Activated naive CD8-positive, alpha-beta T cell treated with anti-CD3 and anti-CD28 coated beads, Interleukin-2, amount 50 U/mL, for 24 hours (primary cell): ENCODE measurements around the gene CDC42BPB.

Experiments
- ATAC-seq: fragments of 150-1000 bp; cut with Tn5 transposase; one replicate; pipeline ENCODE4 v1.10.0; 2021
- DNase-seq: peaks from one replicate; pipeline ENCODE4 v3.0.0; 2021
- H3K27ac Mint-ChIP-seq: one replicate; pipeline ENCODE4 v1.8.0; 2021; ENCODE audit warnings: mild to moderate bottlenecking, mixed read lengths
- H3K27me3 Mint-ChIP-seq: one replicate; pipeline ENCODE4 v1.8.0; 2021; ENCODE audit warnings: mixed read lengths
- H3K36me3 Mint-ChIP-seq: one replicate; pipeline ENCODE4 v1.8.0; 2021; ENCODE audit warnings: low read depth, mixed read lengths
- H3K4me1 Mint-ChIP-seq: one replicate; pipeline ENCODE4 v1.8.0; 2021; ENCODE audit warnings: mixed read lengths
- H3K4me3 Mint-ChIP-seq: one replicate; pipeline ENCODE4 v1.8.0; 2021; ENCODE audit warnings: mild to moderate bottlenecking, moderate library complexity, mixed read lengths
- H3K9me3 Mint-ChIP-seq: one replicate; pipeline ENCODE4 v1.8.0; 2021; ENCODE audit warnings: mixed read lengths

The CDC42BPB gene

GRCh38 chr14:102914474-102915291, 142.7 kb downstream of the CDC42BPB start:
- ATAC-seq: no peak
- H3K9me3 Mint-ChIP-seq: no peaks in the 10 kb centered on the region
- peaks cover 3% of the 10 kb centered on the region for H3K4me1 Mint-ChIP-seq
- peaks cover 7% of the 10 kb centered on the region for H3K36me3 Mint-ChIP-seq
- no peak overlapping the region for H3K27ac Mint-ChIP-seq
- H3K4me3 Mint-ChIP-seq: no peak overlapping the region
- DNase-seq: no peak
- H3K27me3 Mint-ChIP-seq: no peaks in the 10 kb centered on the region

DNA sequence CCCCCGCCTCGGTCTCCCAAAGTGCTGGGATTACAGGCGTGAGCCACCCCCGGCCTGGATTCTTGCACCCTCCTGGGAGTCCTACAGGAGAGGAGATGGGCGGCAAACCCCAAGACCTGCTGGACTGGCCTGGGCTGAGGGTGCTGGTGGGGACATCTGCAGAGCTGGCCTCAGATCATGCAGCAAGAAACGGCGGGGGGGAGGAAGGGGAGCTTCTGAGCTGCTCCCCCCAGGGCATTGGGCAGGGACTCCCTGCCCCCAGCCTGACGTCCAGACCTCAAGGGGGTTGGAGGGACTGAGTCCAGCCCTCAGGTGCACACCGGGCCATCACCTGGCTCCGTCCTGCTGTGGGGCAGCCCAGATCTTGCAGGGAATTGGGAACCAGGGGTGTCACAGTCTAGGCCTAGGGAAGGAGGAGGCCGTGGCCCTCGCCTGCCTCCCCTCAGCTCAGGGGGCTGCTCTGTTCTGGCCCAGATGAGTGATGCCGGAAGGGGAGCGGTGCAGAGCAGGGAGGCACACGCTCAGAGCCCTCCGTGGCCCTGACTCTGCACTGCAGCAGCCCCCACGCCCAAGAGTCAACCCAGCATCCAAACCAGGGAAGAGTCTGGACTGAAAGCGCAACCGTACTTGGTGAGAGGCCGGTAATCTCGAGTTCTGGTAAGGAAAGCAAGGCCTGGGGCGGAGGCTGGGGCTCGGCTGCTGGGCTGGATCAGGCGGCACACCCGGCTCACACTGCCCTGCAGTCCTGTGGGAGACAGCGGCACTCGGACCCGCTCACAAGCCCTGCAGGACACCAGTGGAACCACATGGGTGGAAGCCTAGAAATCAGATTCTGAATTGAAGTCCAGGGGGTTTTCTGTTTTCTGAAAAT, 143.8 kb downstream of the CDC42BPB start:
- DNase-seq: no peak
- no peak for ATAC-seq
- Mint-ChIP-seq H3K4me1 (peaks cover 3% of the 10 kb centered on the region), H3K36me3 (peaks cover 7% of the 10 kb centered on the region), H3K4me3 (no peak overlapping the region), H3K9me3 (no peaks in the 10 kb centered on the region), H3K27me3 (no peaks in the 10 kb centered on the region), H3K27ac (no peak overlapping the region)

DNA sequence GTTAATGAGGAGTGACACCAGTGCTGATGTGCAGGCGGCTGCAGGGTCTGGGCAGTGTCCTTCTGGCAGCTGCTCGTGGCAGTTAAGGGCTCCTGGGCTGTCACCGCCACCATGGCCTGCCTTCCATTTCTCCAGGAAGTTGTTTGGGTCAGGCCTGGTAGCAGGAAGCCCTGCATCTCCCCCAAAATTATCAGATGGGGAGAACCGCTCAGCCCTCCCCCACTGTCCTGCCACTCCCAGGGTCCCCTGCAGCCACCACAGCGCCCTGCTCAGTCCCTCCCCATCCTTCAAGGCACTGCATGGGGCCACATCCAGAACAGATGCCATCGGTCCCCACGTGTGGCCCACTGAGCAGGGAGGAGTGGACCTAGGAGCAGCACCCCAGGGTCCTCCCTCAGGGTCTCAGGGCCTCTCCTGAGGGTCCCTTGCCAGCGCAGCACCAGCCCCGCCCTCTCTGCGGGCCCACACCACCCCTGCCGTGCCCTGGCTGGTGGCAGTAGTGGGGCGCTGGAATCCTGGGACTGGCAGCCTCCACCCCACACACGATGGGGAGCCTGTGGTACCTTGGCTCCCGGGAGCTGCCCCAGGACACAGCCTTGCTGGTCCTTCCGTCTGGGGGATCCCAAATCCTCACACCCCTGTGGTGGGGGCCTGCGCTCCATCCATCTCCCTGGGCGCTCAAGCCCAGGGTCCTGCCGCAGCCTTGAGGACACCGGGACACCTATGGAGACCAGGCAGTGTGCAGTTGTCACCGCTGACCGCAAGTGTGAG, 145.2 kb downstream of the CDC42BPB start:
- Mint-ChIP-seq H3K27ac (no peak overlapping the region), H3K4me3 (no peak overlapping the region), H3K9me3 (no peaks in the 10 kb centered on the region), H3K4me1 (peaks cover under 1% of the 10 kb centered on the region), H3K27me3 (no peaks in the 10 kb centered on the region), H3K36me3 (peaks cover 9% of the 10 kb centered on the region)
- no peak for DNase-seq
- no peak for ATAC-seq

GRCh38 chr14:102911541-102911951, 145.8 kb downstream of the CDC42BPB start:
- DNase-seq (no peak), ATAC-seq (no peak)
- Mint-ChIP-seq H3K27me3 (no peaks in the 10 kb centered on the region), H3K27ac (no peak overlapping the region), H3K4me3 (no peak overlapping the region), H3K4me1 (no peaks in the 10 kb centered on the region), H3K36me3 (peaks cover 9% of the 10 kb centered on the region), H3K9me3 (no peaks in the 10 kb centered on the region)

DNA sequence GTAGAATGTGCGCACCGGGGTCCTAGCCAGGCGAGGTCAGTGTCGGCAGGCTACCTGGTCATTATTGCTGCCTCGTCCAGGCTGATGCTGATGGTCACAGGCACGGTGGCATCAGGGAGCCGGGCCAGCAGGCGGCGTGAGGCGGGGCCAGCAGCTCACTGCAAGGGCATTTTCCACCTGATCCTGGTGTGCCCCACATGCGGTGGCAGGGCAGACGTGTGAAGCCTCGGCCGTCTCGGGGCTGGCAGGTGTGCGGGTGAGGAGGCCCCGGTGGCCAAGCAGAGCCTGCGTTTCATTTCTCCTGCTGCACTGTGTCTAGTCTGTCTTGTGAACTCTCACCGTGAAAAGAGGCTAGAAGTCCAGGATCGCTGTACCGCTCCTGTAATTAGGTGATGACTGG, 146.9 kb downstream of the CDC42BPB start:
- Mint-ChIP-seq H3K4me3 (no peak overlapping the region), H3K27ac (no peak overlapping the region), H3K4me1 (no peaks in the 10 kb centered on the region), H3K9me3 (no peaks in the 10 kb centered on the region), H3K27me3 (no peaks in the 10 kb centered on the region), H3K36me3 (peaks cover 12% of the 10 kb centered on the region)
- DNase-seq: no peak
- no peak for ATAC-seq

GRCh38 chr14:102909911-102910310, 147.4 kb downstream of the CDC42BPB start:
- H3K4me3 Mint-ChIP-seq: no peak overlapping the region
- H3K27me3 Mint-ChIP-seq: no peaks in the 10 kb centered on the region
- peaks cover 17% of the 10 kb centered on the region for H3K36me3 Mint-ChIP-seq
- ATAC-seq (no peak), DNase-seq (no peak)
- peaks cover 1% of the 10 kb centered on the region for H3K4me1 Mint-ChIP-seq
- no peaks in the 10 kb centered on the region for H3K9me3 Mint-ChIP-seq
- no peak overlapping the region for H3K27ac Mint-ChIP-seq

DNA sequence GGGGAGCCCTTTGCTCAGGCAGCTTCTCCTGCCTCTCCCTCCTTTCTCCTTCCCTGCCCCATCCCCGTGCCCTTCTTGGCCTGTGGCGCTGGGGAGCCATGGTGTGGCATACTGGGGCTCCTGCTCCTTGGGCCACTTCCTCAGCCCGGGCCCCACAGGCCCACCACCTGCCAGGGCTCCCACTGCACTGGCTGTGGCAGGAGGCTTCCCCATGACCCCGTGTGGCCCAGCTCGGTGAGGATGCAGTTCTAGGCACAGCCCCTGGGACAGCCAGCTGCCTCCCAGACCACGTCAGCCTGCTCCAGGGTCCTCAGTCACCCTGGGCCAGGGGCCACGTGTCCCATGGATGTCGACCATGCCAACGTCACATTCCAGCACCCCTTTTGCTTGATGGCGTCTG, 147.9 kb downstream of the CDC42BPB start:
- H3K27me3 Mint-ChIP-seq: no peaks in the 10 kb centered on the region
- no peaks in the 10 kb centered on the region for H3K9me3 Mint-ChIP-seq
- no peak overlapping the region for H3K4me3 Mint-ChIP-seq
- DNase-seq (no peak), ATAC-seq (no peak)
- peaks cover 1% of the 10 kb centered on the region for H3K4me1 Mint-ChIP-seq
- H3K36me3 Mint-ChIP-seq: peaks cover 17% of the 10 kb centered on the region
- H3K27ac Mint-ChIP-seq: no peak overlapping the region

- DNase-seq: no peak
- ATAC-seq: no peak
- Mint-ChIP-seq H3K9me3 (no peaks in the 10 kb centered on the region), H3K4me3 (no peak overlapping the region), H3K27ac (no peak overlapping the region), H3K36me3 (peaks cover 17% of the 10 kb centered on the region), H3K4me1 (peaks cover 1% of the 10 kb centered on the region), H3K27me3 (no peaks in the 10 kb centered on the region)
These were observed 148.4 kb downstream of the CDC42BPB start for GRCh38 chr14:102908766-102909455.

- H3K36me3 Mint-ChIP-seq: peaks cover 21% of the 10 kb centered on the region
These were observed 149.2 kb downstream of the CDC42BPB start for GRCh38 chr14:102907980-102908730.

GRCh38 chr14:102907303-102907844, 150.0 kb downstream of the CDC42BPB start:
- Mint-ChIP-seq H3K36me3 (peaks cover 25% of the 10 kb centered on the region), H3K9me3 (no peaks in the 10 kb centered on the region), H3K27ac (no peak overlapping the region), H3K27me3 (no peaks in the 10 kb centered on the region), H3K4me1 (peaks cover 4% of the 10 kb centered on the region), H3K4me3 (no peak overlapping the region)
- ATAC-seq: no peak
- no peak for DNase-seq

More at GRCh38 chr14:102907980-102908730, 149.2 kb downstream of the CDC42BPB start:
- Mint-ChIP-seq H3K4me1 (peaks cover 1% of the 10 kb centered on the region), H3K27ac (no peak overlapping the region), H3K27me3 (no peaks in the 10 kb centered on the region), H3K9me3 (no peaks in the 10 kb centered on the region), H3K4me3 (no peak overlapping the region)
- DNase-seq (no peak), ATAC-seq (no peak)

DNA sequence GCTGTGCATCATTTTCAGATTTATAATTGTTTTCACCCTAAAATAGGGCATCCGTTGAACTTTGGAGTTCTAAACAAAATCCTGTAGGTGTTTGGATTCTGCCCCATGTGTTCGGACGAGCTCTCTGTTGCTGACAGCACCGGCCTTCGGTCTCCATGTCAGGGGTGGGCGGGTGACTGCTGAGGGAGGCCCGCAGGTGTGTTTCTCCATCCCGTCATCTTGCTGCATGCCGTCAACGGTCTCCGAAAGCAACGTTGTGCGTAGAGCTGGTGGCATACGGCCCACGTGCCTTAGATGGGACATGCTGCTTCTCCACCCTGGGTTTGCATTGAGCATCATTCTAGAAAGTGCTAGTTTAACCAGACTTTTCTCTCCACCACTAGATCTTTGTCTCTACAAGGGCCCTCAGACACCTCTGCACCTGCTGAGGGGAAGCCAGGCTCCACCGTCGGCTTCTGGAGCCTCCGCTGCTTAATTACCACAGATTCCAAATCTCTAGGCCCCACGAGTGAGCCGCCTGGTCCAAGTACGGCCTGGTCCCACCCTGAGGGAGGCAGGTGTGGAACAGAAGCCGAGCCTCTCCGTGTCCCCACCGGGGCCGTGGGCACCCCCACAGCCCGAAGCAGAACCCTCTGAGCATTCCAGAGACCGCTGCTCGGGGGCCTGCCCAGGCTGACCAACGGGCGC, 150.6 kb downstream of the CDC42BPB start:
- no peaks in the 10 kb centered on the region for H3K27me3 Mint-ChIP-seq
- peaks cover 27% of the 10 kb centered on the region for H3K36me3 Mint-ChIP-seq
- no peak for ATAC-seq
- no peak for DNase-seq
- H3K9me3 Mint-ChIP-seq: no peaks in the 10 kb centered on the region
- H3K27ac Mint-ChIP-seq: no peak overlapping the region
- no peak overlapping the region for H3K4me3 Mint-ChIP-seq
- peaks cover 6% of the 10 kb centered on the region for H3K4me1 Mint-ChIP-seq

DNA sequence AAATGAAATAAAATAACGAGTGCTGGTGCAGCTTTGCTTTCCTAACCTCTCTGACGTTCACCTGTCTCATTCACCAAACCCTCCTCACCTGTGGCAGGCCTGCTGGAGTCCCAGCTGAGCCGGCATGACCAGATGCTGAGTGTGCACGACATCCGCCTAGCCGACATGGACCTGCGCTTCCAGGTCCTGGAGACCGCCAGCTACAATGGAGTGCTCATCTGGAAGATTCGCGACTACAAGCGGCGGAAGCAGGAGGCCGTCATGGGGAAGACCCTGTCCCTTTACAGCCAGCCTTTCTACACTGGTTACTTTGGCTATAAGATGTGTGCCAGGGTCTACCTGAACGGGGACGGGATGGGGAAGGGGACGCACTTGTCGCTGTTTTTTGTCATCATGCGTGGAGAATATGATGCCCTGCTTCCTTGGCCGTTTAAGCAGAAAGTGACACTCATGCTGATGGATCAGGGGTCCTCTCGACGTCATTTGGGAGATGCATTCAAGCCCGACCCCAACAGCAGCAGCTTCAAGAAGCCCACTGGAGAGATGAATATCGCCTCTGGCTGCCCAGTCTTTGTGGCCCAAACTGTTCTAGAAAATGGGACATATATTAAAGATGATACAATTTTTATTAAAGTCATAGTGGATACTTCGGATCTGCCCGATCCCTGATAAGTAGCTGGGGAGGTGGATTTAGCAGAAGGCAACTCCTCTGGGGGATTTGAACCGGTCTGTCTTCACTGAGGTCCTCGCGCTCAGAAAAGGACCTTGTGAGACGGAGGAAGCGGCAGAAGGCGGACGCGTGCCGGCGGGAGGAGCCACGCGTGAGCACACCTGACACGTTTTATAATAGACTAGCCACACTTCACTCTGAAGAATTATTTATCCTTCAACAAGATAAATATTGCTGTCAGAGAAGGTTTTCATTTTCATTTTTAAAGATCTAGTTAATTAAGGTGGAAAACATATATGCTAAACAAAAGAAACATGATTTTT, 151.9 kb downstream of the CDC42BPB start:
- Mint-ChIP-seq H3K27ac (no peak overlapping the region), H3K27me3 (no peaks in the 10 kb centered on the region), H3K4me1 (peaks cover 18% of the 10 kb centered on the region), H3K36me3 (peaks cover 27% of the 10 kb centered on the region), H3K9me3 (no peaks in the 10 kb centered on the region), H3K4me3 (no peak overlapping the region)
- DNase-seq (no peak), ATAC-seq (no peak)
